ENCODE data around the gene DPP6. TPM values are rescaled to one million over a fixed set of nuclear protein-coding genes. Genes with fewer than 3 reads are reported as not detected.

DPP6 gene
- total RNA-seq, 4 donors from 2014 or later: 0.94 to 1.9 TPM; not detected in 2

- no peak overlapping the region for H3K4me3 ChIP-seq
- DNase-seq (no peak), ATAC-seq (no peak)
- H3K9me3 ChIP-seq: no peaks in the 10 kb centered on the region
- H3K4me1 ChIP-seq: no peaks in the 10 kb centered on the region
- no peak overlapping the region for H3K27ac ChIP-seq
- H3K36me3 ChIP-seq: no peaks in the 10 kb centered on the region
- intact Hi-C loops (cut with DNase I; ENCODE audit: low total_unique reads): no loop called here
- in situ Hi-C loops (cut with MboI; ENCODE audit: low sequenced_read_pairs in 4 of 4): no loop called here
- H3K27me3 ChIP-seq: no peaks in the 10 kb centered on the region
- TF ChIP-seq POLR2A (IDR thresholded peaks at IDR 0.05) (no peak), CTCF (IDR thresholded peaks at IDR 0.05 in 4 of 5, conservative IDR thresholded peaks at IDR 0.05 in 1 of 5) (no peak)
Measured at GRCh38 chr7:154167807-154168206, 115.6 kb downstream of the DPP6 start.

- Histone ChIP-seq H3K4me1 (no peaks in the 10 kb centered on the region), H3K36me3 (no peaks in the 10 kb centered on the region), H3K9me3 (no peaks in the 10 kb centered on the region), H3K27me3 (no peaks in the 10 kb centered on the region), H3K4me3 (no peak overlapping the region), H3K27ac (no peak overlapping the region)
- TF ChIP-seq POLR2A (IDR thresholded peaks at IDR 0.05) (no peak), CTCF (IDR thresholded peaks at IDR 0.05 in 4 of 5, conservative IDR thresholded peaks at IDR 0.05 in 1 of 5) (no peak)
- ATAC-seq (no peak), DNase-seq (no peak)
- in situ Hi-C loops (cut with MboI; ENCODE audit: low sequenced_read_pairs in 4 of 4): no loop called here
- intact Hi-C loops (cut with DNase I; ENCODE audit: low total_unique reads): no loop called here
Measured at GRCh38 chr7:154171422-154171821, 119.2 kb downstream of the DPP6 start.

GRCh38 chr7:154172236-154172635 is 120.0 kb downstream of the DPP6 start:
- Histone ChIP-seq H3K27ac (no peak overlapping the region), H3K4me1 (no peaks in the 10 kb centered on the region), H3K27me3 (no peaks in the 10 kb centered on the region), H3K9me3 (no peaks in the 10 kb centered on the region), H3K4me3 (no peak overlapping the region), H3K36me3 (no peaks in the 10 kb centered on the region)
- in situ Hi-C loops (cut with MboI; ENCODE audit: low sequenced_read_pairs in 4 of 4): no loop called here
- ATAC-seq (no peak), DNase-seq (no peak)
- intact Hi-C loops (cut with DNase I; ENCODE audit: low total_unique reads): no loop called here
- TF ChIP-seq POLR2A (IDR thresholded peaks at IDR 0.05): no peak
- no peak for TF ChIP-seq CTCF (IDR thresholded peaks at IDR 0.05 in 4 of 5, conservative IDR thresholded peaks at IDR 0.05 in 1 of 5)

GRCh38 chr7:154177584-154177983 is 125.4 kb downstream of the DPP6 start:
- no peak overlapping the region for H3K27ac ChIP-seq
- H3K9me3 ChIP-seq: no peaks in the 10 kb centered on the region
- no peaks in the 10 kb centered on the region for H3K36me3 ChIP-seq
- no peaks in the 10 kb centered on the region for H3K4me1 ChIP-seq
- TF ChIP-seq CTCF (IDR thresholded peaks at IDR 0.05 in 4 of 5, conservative IDR thresholded peaks at IDR 0.05 in 1 of 5) (no peak), POLR2A (IDR thresholded peaks at IDR 0.05) (no peak)
- H3K27me3 ChIP-seq: no peaks in the 10 kb centered on the region
- in situ Hi-C loops (cut with MboI; ENCODE audit: low sequenced_read_pairs in 4 of 4): no loop called here
- ATAC-seq (no peak), DNase-seq (no peak)
- H3K4me3 ChIP-seq: no peak overlapping the region
- intact Hi-C loops (cut with DNase I; ENCODE audit: low total_unique reads): no loop called here

GRCh38 chr7:154178895-154179294 is 126.7 kb downstream of the DPP6 start:
- no peaks in the 10 kb centered on the region for H3K27me3 ChIP-seq
- H3K9me3 ChIP-seq: no peaks in the 10 kb centered on the region
- no peaks in the 10 kb centered on the region for H3K4me1 ChIP-seq
- DNase-seq (no peak), ATAC-seq (no peak)
- H3K4me3 ChIP-seq: no peak overlapping the region
- intact Hi-C loops (cut with DNase I; ENCODE audit: low total_unique reads): no loop called here
- no peaks in the 10 kb centered on the region for H3K36me3 ChIP-seq
- H3K27ac ChIP-seq: no peak overlapping the region
- in situ Hi-C loops (cut with MboI; ENCODE audit: low sequenced_read_pairs in 4 of 4): no loop called here
- no peak for TF ChIP-seq POLR2A (IDR thresholded peaks at IDR 0.05)
- TF ChIP-seq CTCF (IDR thresholded peaks at IDR 0.05 in 4 of 5, conservative IDR thresholded peaks at IDR 0.05 in 1 of 5): no peak
